Pancreas (tissue), 10 donors: ENCODE measurements around the gene TRIM17. TPM values are rescaled to one million over a fixed set of nuclear protein-coding genes. Genes with fewer than 3 reads are reported as not detected.

Source experiments
- ATAC-seq, 4 donors: fragments of 200-7000 bp; cut with Tn5 transposase; one replicate each; pipeline versions ENCODE4 v1.8.0 to v1.9.1; 2020; ENCODE audit warnings: mild to moderate bottlenecking in 4 of 4, moderate library complexity in 4 of 4
- DNase-seq, 6 donors: peaks; one replicate each; pipeline ENCODE4 v3.0.0-alpha.2; 2020
- FAIRE-seq: peaks from 2 replicates; lab custom pipeline; 2012; peaks lifted over from hg19 to GRCh38; lab: Jason Lieb, UNC
- H3K27ac ChIP-seq, 4 donors: fragments of 200-600 bp; sonication (generic); 1 replicate in 3 of 4; 2 replicates in 1 of 4; pipeline versions ENCODE4 v1.5.0 to v1.8.0; 2020
- H3K27me3 ChIP-seq, 4 donors: fragments of 200-600 bp; one replicate each; pipeline ENCODE4 v1.8.0; 2021
- H3K36me3 ChIP-seq, 3 donors: fragments of 200-600 bp; sonication (generic) in 1 of 3; one replicate each; pipeline versions ENCODE4 v1.5.0 to v1.8.0; 2020 to 2021
- H3K4me1 ChIP-seq, 3 donors: fragments of 200-600 bp; one replicate each; pipeline ENCODE4 v1.8.0; 2021
- H3K4me3 ChIP-seq, 4 donors: fragments of 200-600 bp; sonication (generic) in 2 of 4; one replicate each; pipeline versions ENCODE4 v1.5.0 to v1.8.0; 2020 to 2021
- H3K9me3 ChIP-seq, 4 donors: fragments of 200-600 bp; one replicate each; pipeline ENCODE4 v1.8.0; 2021
- whole genome bisulfite sequencing, 2 donors: extraction: QIAGEN DNeasy Blood & Tissue Kit; methylation state at CpG; one replicate each; pipeline ENCODE4 v1.1.7; 2013; 5-methylcytosine and 5-hydroxymethylcytosine counted together
- intact Hi-C, 3 donors: fragments of 100-400 bp; cut with DNase I; formaldehyde crosslinking; loops; one replicate each; pipeline versions ENCODE4 v1.11.1 to v1.14.2; 2022
- polyA plus RNA-seq, 2 donors: library from polyadenylated mRNA; stranded (reverse); fragments of 200-250 nt; gene quantifications; one replicate each; pipeline ENCODE4 v1.2.3, GENCODE V29; 2013
- total RNA-seq, 6 donors: library from RNA; stranded (reverse); fragmentation: NEBNext Ultra II Directional in 4 of 6; extraction: Animal tissue kit (Norgen Biotek cat#: 25700) in 4 of 6; gene quantifications; one replicate each; pipeline versions ENCODE4 v1.2.1 to v1.2.4, GENCODE V29; 2021 to 2023
- TF ChIP-seq, protein P1 (sequence below), 4 donors: fragments of 200-600 bp; sonication (generic) in 3 of 4; IDR thresholded peaks; one replicate each; pipeline versions ENCODE4 v1.5.0 to v1.8.0; 2021; ENCODE audit warnings: antibody characterized with exemption in 4 of 4
- donor health status: healthy with polysubstance abuse.
- donor health status: DM: no; HTN: no; CAD: no; lungs with moderate emphysema.
- donor health status: DM: no; HTN: no; CAD: no.
- donor health status: control.
- donor health status: control.
- donor health status: Bipolar disorder and iron deficiency.
- donor health status: DM: yes; HTN: yes; CAD: no.
- donor health status: DM: no; HTN: no; CAD: no.
- donor health status: DM: no; HTN: no; CAD: no.
- donor health status: DM: yes; HTN: yes; CAD: no.

TRIM17 gene
- total and polyA plus RNA-seq, 8 donors, result 0.14 to 2.4 (median 0.38) TPM; not detected in 1

DNA sequence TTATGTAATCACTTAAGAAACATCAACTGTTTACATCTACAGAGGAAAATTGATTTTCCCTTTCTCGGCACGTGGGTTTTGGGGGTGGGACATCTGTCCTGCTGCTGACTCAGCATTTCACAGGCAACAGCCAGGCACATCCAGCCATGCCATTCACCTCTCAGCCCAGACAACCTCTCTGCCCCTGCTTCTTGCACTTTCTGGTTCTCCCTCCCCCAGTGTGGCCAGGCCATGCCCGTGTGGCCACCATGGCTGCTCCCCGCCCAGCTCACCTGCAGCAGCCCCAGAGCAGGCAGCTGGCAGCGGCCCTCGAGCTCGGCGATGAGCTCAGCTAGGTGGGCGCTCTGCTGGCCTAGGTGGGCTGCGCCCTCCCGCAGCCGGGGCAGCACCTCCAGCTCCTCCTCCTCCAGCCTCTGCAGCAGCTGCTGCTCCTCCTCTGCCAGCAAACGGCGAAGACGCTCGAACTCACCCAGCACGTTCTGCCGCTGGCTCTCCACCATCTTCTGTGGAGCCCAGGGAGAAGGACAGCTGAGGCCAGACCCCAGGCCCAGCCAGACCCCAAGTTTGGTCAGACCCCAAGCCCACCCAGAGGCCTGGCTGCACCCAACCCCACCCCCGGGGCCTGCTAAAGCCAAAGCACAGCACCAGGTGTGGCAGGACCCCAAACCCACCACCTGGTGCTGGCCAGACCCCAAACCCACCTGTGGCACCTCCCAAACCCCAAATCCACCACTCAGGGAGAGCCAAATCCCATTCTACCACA, 15.8 kb downstream of the TRIM17 start:
- no peaks in the 10 kb centered on the region for H3K27me3 ChIP-seq
- WGBS, 2 donors, result 90 to 91% methylated on average over 19 of the region's 19 CpGs
- TF ChIP-seq, protein P1, sequence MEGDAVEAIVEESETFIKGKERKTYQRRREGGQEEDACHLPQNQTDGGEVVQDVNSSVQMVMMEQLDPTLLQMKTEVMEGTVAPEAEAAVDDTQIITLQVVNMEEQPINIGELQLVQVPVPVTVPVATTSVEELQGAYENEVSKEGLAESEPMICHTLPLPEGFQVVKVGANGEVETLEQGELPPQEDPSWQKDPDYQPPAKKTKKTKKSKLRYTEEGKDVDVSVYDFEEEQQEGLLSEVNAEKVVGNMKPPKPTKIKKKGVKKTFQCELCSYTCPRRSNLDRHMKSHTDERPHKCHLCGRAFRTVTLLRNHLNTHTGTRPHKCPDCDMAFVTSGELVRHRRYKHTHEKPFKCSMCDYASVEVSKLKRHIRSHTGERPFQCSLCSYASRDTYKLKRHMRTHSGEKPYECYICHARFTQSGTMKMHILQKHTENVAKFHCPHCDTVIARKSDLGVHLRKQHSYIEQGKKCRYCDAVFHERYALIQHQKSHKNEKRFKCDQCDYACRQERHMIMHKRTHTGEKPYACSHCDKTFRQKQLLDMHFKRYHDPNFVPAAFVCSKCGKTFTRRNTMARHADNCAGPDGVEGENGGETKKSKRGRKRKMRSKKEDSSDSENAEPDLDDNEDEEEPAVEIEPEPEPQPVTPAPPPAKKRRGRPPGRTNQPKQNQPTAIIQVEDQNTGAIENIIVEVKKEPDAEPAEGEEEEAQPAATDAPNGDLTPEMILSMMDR (IDR thresholded peaks at IDR 0.05), result no peak
- H3K36me3 ChIP-seq, result peaks cover 0 to 19% (median 4%) of the 10 kb centered on the region in 3 donors
- peak in 1 of 6 donors; percentile 41 for DNase-seq
- no peak for FAIRE-seq
- ATAC-seq, result no peak
- H3K4me3 ChIP-seq, result no peak overlapping the region
- H3K9me3 ChIP-seq, result no peaks in the 10 kb centered on the region
- no peak overlapping the region for H3K27ac ChIP-seq
- H3K4me1 ChIP-seq, result peaks cover 0 to 18% (median 11%) of the 10 kb centered on the region in 3 donors
- intact Hi-C loops, result no loop called here

DNA sequence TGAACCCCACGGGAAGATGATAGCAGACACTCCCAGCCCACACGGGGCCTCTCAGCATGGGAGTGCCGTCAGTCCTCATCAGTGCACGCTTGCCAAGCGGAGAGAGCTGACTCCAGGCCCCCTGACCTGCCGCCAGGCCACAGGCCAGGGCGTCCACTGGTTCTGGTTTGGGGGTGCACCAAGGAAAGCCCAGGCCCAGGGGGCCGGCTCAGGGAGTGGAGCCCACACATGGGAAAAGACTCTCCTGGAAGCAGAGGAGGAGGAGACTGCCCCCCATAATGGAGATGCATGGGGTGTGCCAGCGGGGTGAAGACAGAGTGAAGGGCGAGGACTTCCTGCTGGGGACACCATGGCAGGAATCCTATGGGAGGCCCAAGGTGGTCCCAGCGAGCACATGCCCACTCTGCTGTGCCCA, 16.4 kb downstream of the TRIM17 start:
- Histone ChIP-seq H3K4me1 (peaks cover 0 to 14% (median 10%) of the 10 kb centered on the region in 3 donors), H3K27ac (no peak overlapping the region), H3K9me3 (no peaks in the 10 kb centered on the region), H3K4me3 (no peak overlapping the region), H3K36me3 (peaks cover 0 to 24% (median 4%) of the 10 kb centered on the region in 3 donors), H3K27me3 (no peaks in the 10 kb centered on the region)
- FAIRE-seq, result no peak
- TF ChIP-seq, protein P1 (IDR thresholded peaks at IDR 0.05), result no peak
- 90 to 93% methylated on average over 11 of the region's 11 CpGs for WGBS, 2 donors
- intact Hi-C loops, result no loop called here
- DNase-seq, result peak in 1 of 6 donors; percentile 38
- ATAC-seq, result no peak

DNA sequence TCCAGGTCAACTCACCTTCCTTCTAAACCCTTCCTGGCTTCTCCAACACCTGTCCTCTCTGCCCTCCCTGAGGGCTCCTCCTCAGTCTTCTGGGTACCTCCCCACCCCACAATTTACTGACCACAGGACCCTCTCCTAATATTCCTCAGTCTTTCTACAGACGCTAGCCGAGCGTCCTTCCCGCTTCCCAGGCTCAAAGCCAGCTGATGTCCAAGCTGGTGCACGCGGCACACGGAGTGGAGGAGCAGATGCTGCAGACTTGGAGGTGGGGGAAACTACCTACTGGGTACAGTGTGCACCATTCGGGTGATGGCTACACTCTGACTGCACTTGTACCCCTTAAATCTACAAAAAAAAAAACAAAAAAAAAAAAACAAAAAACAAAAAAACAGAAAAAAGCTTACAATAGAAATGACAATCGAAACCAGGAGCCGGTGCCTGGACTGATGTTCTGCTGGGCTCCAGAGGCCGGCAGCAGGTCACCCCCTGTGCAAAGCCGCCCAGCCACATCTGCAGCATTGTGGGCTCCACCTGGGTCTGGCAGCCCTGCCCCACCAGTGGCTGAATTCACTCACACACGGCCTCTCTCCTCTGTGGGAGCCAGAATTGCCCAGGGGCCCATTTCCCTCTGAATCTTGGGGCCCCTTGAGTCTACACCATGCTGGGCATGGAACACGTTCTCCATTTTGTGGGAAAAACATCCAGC, 17.0 kb downstream of the TRIM17 start:
- Histone ChIP-seq H3K4me3 (no peak overlapping the region), H3K27me3 (no peaks in the 10 kb centered on the region), H3K27ac (no peak overlapping the region), H3K4me1 (peaks cover 0 to 9% (median 4%) of the 10 kb centered on the region in 3 donors), H3K36me3 (peaks cover 0 to 29% (median 4%) of the 10 kb centered on the region in 3 donors), H3K9me3 (no peaks in the 10 kb centered on the region)
- TF ChIP-seq, protein P1 (IDR thresholded peaks at IDR 0.05), result no peak
- WGBS, 2 donors, result 93 to 94% methylated on average over 14 of the region's 14 CpGs
- FAIRE-seq, result no peak
- peak in 1 of 6 donors; percentile 42 for DNase-seq
- intact Hi-C loops, result no loop called here
- ATAC-seq, result no peak

DNA sequence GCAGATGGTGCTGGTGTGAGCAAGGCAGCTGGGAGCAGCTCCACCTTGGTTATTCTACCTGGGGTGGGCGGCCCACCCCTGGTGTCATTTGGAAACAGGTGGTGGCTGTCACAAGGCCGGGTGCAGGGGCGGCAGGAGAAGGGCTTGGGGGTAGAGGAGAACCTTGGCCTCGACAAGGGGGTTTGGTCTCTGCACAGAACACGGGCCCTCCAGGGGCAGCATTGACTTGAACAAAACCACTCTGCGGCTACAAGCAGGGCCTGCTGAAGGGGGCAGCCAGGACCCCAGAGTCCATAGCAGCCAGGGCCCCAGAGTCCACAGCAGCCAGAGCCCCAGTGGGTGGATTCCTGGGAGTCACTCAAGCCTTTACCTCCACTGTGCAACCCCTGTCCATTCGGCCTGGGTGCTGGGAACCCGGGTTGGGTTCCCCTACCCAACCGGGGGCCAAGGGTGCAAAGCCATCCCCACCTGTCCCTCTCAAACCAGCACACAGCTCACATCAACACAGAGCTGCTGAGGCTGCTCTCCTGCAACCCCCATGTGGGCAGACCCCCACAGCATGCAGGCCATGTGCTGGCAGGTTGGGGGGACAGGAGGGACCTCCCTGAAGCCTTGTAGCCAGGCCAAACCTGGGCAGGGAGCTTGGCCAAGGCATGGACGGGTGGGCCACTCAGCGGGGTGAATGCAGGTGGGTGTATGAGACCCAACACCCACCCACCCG, 17.8 kb downstream of the TRIM17 start:
- WGBS, 2 donors, result 91% methylated on average over 12 of the region's 12 CpGs
- Histone ChIP-seq H3K27me3 (no peaks in the 10 kb centered on the region), H3K36me3 (peaks cover 0 to 34% (median 4%) of the 10 kb centered on the region in 3 donors), H3K4me3 (no peak overlapping the region), H3K27ac (no peak overlapping the region), H3K9me3 (no peaks in the 10 kb centered on the region), H3K4me1 (peaks cover 0 to under 1% (median 0%) of the 10 kb centered on the region in 3 donors)
- DNase-seq (peak in 1 of 6 donors; percentile 48), FAIRE-seq (no peak), ATAC-seq (no peak)
- TF ChIP-seq, protein P1 (IDR thresholded peaks at IDR 0.05), result no peak
- intact Hi-C loops, result no loop called here
